ENCODE measurements around the gene HSPA12A.
A peak's percentile ranks its signal among the peaks of the same experiment; 100 is the strongest.

The HSPA12A gene, protein sequence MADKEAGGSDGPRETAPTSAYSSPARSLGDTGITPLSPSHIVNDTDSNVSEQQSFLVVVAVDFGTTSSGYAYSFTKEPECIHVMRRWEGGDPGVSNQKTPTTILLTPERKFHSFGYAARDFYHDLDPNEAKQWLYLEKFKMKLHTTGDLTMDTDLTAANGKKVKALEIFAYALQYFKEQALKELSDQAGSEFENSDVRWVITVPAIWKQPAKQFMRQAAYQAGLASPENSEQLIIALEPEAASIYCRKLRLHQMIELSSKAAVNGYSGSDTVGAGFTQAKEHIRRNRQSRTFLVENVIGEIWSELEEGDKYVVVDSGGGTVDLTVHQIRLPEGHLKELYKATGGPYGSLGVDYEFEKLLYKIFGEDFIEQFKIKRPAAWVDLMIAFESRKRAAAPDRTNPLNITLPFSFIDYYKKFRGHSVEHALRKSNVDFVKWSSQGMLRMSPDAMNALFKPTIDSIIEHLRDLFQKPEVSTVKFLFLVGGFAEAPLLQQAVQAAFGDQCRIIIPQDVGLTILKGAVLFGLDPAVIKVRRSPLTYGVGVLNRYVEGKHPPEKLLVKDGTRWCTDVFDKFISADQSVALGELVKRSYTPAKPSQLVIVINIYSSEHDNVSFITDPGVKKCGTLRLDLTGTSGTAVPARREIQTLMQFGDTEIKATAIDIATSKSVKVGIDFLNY

DNA sequence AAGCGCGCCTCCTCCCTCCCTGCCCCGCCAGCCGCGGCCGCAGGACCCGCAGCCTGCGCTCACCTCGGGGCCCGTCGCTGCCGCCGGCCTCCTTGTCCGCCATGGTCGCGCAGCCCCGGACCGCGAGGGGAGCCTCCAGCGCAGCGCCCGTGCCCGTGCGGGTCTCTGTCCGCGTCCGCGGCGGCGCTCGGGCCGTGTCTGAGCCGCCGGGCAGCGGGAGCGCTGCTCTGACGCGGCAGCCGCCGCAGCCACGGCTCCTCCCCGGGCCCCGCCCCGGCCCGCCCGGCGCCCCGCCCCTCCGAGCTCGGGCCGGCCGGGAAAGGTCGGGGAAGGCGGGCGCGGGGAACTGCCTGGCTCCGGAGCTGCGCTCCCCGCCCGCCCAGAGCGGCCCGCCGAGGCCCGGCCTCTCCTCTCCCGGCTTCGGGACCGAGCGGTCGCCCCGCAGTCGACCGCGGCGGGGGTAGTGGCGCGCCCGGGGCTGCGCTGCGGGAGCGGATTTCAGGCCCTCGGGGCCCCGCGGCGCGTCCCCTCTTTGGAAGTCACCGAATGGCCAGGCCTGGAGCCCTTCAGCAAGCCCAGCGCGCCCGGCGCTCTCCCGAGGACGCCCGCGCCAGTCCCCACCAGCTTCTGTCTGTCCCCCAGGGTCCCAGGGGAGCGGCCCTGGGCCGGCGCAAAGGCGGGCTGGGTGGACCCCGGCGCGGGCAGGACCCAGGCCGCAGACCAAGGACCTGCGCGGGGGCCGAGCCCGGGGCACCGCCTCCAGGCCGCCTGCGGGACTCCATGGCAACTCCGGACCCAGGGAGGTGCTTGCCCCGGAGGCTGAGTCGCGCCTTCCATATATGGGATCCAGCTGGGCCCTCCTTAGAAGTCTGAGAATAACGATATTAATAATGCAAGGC lies at the start of gene HSPA12A:
TSS of gene HSPA12A (minus strand) at position 200 of the 899 bp plus-strand sequence. CDS start at position 103, 97 bp downstream.
- TF ChIP-seq, protein P1, sequence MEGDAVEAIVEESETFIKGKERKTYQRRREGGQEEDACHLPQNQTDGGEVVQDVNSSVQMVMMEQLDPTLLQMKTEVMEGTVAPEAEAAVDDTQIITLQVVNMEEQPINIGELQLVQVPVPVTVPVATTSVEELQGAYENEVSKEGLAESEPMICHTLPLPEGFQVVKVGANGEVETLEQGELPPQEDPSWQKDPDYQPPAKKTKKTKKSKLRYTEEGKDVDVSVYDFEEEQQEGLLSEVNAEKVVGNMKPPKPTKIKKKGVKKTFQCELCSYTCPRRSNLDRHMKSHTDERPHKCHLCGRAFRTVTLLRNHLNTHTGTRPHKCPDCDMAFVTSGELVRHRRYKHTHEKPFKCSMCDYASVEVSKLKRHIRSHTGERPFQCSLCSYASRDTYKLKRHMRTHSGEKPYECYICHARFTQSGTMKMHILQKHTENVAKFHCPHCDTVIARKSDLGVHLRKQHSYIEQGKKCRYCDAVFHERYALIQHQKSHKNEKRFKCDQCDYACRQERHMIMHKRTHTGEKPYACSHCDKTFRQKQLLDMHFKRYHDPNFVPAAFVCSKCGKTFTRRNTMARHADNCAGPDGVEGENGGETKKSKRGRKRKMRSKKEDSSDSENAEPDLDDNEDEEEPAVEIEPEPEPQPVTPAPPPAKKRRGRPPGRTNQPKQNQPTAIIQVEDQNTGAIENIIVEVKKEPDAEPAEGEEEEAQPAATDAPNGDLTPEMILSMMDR (IDR thresholded peaks at IDR 0.05; ENCODE audit: insufficient read depth, missing control alignments) = no peak
- FAIRE-seq (no peak), DNase-seq (ENCODE audit: insufficient read length, low spot score) (peak; percentile 42)

DNA sequence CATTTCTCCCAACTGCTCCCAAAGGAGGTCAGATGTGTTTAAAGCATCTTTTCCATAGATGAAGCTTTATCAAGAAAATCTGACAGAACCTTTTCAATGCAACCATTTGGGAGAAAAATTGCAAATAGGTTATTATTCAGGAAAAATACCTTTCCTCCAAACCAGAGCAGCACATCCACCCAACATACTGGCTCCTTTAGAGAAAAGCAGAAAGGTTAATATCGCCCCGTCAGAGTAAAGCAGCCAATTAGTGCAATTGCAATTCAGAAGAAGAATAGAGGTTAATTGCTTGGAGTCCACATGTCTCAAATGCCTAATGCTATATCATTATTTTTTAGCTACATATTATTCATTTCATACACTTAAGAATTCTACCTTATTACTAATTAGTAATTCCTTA lies 48.9 kb upstream of the HSPA12A start:
- FAIRE-seq (no peak), DNase-seq (ENCODE audit: insufficient read length, low spot score) (no peak)
- TF ChIP-seq, protein P1 (IDR thresholded peaks at IDR 0.05; ENCODE audit: insufficient read depth, missing control alignments) = no peak

DNA sequence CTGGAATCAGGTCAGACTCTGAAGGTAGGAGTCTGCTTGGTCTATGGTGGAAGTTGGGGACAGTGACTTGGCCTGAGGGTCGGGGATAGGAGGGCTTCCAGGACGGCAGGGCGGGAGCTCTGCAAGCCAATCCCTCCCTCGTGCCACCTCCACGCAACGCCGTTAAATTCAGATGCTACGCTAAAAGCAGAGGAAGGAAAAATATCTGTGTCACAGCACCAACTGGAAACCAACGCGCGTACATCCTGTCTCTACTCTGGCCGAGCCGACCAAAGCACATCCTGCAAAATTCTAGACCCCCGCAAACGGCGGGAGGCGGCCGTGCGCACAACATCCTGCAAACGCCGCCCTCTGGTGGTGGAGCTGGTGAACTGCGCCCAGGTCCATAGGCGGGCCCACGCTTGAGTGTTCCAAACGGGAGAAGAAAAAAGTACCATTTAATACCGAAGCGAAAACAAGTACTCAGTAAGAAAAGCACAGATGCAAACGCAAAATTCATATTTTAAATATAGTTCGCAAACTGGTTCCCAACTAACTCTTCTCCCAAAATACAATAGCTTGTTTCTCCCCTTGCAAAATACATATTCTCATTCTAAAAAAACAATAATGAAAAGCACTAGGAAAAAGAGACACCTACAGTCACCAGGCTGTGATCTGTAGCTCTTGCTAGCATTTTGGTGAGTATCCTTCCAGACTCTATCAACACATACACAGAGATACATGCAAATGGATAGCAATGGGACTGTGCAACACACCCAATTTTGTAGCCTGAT lies 45.7 kb upstream of the HSPA12A start:
- FAIRE-seq (no peak), DNase-seq (ENCODE audit: insufficient read length, low spot score) (no peak)
- TF ChIP-seq, protein P1 (IDR thresholded peaks at IDR 0.05; ENCODE audit: insufficient read depth, missing control alignments) = peak; percentile 84

DNA sequence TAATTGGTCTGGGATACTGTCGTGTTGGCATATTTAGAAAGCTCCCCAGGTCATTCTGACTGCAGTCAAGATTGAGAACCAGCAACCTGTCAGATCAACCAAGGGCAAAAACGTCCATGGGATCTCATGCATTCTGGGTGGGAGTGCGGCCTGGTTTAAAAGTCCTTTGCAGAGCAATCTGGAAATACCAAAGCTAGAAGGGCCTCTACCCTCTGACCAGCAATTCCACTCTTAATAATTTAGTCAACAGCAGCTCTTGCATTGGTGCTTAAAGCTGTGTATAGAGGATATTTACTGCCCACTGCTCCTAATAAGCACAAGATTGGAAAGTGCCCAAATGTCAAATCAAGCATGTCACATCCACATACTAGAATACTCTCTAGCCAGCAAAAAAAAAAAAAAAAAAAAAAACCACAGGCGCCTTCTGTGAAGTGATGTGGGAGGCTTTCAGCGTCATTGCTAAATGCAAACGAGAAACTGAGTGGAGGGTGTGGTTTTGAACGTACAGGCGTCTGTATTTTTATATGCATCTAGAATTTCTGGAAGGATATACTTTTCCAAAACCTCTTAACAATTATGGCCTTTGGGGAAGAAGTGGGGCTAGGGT lies 44.8 kb upstream of the HSPA12A start:
- TF ChIP-seq, protein P1 (IDR thresholded peaks at IDR 0.05; ENCODE audit: insufficient read depth, missing control alignments) = no peak
- FAIRE-seq = no peak
- no peak for DNase-seq (ENCODE audit: insufficient read length, low spot score)

DNA sequence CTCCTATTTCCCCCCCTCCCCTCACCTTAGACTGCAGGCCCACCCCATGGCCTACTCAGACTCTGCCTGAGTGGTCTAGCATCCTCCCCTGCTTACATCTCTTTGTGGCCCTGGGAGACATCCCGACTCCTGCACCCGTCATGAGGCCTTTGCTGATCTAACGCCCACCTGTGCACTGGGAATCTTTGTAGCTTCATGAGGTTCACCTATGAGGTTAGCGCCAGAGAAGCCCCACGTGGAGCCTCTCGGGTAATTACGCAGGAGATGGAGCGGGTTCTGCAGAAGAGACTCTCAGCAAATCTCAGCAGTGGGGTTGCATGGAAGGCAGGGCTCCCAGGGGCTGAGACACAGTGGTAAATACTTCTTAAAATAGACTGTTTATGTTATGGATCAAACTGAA lies 43.5 kb upstream of the HSPA12A start:
- no peak for DNase-seq (ENCODE audit: insufficient read length, low spot score)
- FAIRE-seq = no peak

More for the DNA sequence above, 43.5 kb upstream of the HSPA12A start:
- TF ChIP-seq, protein P1 (IDR thresholded peaks at IDR 0.05; ENCODE audit: insufficient read depth, missing control alignments) = no peak

All from D721Med (cell line).